C4-2B (cell line): ENCODE measurements around the gene KRT4.

ENCODE experiments used
- CTCF ChIP-seq: fragments of 450-650 bp; conservative IDR thresholded peaks from 2 replicates; pipeline ENCODE4 v1.5.1; 2017; ENCODE audit warnings: mild to moderate bottlenecking
- ZFX ChIP-seq: fragments of 450-650 bp; IDR thresholded peaks from 2 replicates; pipeline ENCODE4 v1.6.1; 2017

- TF ChIP-seq CTCF = no peak
- TF ChIP-seq ZFX = no peak
Measured at GRCh38 chr12:52820521-52820920, 6.6 kb upstream of the KRT4 start.
